GM18873 (cell line): Measurements from ENCODE around the gene CADPS.

Source experiments
- ATAC-seq: cut with Tn5 transposase; IDR thresholded peaks from one replicate; pipeline ENCODE4 v1.9.1; 2021; ENCODE audit warnings: mild to moderate bottlenecking, moderate library complexity, moderate number of reproducible peaks; ENCODE audit not compliant: unreplicated experiment, low FRiP score

Gene CADPS

DNA sequence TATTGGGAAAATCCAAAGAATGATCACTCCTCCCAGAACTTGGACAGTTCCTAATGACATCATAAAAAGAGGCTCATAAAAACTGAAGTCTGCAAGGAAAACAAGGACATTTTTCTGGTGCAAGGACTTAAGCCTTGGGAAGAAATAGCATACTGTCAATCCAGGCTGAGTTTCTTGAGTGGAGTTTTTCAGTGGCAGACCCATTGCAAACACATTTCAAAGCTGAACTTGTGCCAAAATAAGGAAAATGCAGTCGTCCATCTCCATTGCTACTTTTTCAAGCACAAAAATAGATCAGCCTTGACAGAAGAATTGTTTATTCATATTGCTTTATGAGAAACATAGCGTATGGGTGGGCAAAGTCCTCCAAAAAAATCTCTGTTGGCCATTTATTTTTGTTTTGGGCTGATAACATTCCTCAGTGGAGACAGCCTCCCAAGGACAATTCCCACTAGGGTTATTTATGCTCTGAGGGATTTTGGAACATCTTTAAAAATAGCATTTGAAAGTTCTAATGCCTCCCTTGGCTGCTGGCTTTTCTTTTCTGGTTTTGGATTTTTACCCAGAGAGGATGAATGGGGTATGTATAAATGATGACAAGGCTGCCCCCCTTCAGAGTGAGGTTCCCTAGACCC, 220.0 kb downstream of the CADPS start:
- no peak for ATAC-seq

DNA sequence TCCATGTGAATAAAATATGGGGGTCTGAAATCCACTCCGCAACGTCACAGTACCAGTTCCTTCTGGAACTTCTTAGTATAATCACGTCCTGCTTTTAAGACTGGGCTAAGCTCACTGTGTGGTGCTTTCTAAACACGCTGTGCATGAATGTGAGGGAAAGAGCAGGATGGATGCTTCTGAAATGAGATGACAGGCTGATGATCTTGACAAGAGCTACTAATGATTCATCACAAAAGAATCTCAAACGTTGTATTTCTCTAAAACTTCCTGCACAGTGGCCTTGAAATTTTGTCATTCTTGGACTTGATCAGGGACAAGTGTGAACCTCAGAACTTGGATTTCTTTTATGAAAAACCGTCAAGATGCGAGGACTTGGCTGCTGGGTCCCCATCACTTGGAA, 221.4 kb downstream of the CADPS start:
- no peak for ATAC-seq

GRCh38 chr3:62647711-62648110, 227.5 kb downstream of the CADPS start:
- no peak for ATAC-seq

DNA sequence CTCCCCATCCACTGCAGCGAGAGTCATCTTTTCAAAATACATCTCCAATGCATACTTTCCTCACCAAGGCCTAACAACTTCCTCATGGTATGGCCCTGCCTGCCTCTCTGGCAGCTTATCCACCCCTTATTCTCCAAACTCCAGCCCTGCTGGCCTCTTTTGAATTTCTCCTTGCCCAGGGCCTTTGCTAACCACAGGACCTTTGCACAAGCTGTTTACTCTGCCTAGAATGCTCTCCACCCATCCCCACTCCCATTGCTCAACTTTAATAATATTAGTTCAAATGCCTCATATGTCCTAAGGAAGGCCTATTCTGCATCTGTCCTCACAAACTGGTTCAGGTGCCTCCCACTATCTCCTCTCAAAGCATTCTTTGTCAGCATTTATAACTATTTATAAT, 230.7 kb downstream of the CADPS start:
- no peak for ATAC-seq

- ATAC-seq = no peak
Observed at GRCh38 chr3:62638316-62638715, 236.9 kb downstream of the CADPS start.

DNA sequence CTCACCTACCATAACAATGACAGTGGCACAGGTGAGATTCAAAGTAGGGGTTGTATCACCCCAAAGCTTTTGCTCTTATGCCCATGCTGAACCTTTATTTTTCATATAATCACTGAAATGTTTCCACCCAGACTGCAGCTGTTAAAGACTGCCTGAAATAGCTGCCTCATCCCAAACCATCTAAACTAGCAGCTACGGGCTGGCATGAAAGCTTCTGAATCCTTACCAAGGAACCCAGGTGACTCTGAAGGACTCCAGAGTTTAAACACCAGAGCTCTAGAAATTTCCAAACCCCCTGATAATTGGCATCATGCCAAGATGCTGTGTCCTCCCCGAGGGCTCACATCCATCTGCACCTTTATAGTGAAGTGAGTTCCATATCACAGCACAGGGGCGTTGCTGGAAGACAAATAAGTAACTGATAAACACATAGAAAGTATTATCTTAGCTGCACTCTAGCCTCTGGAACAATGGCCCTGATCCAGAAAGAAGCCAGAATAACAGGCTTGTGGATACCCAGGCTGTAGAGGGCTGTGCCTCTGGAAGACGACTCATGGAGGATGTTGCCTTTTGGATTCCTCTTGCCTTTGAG, 238.9 kb downstream of the CADPS start:
- ATAC-seq = no peak

DNA sequence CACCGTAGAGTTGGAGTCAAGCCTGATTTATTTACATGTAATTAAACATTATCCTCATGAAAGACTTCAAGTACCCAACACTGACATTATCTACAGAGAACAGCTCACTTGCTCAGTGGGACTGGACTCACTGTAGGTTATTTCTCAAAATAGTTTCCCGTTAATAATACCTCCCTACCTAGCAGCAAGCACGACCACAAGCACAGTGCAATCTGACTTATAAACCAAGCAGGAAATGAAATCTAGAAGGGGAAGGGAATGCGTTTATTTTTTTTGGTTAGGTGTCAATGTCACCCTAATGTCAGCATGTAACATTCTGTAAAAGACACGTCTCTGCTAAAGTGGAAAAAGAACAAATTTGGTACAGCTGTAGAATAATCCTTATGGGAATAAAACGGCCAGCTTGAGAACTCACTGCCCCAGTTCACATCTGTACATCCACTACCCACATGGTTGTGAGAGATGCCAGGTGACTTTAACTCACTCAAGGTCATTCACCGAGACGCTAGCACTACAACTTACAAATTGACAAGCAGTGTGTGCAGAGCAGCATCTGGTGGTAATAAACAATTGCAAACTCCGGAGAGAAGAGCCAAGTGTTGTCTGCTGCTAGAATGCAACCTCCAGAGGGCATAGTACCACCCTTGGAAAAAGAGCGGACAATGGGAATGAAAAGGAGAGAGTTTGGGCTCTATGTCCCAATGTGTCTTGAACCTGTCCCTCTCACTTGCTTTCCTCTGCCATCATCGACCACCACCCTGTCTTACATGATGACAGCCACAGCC, 242.5 kb downstream of the CADPS start:
- no peak for ATAC-seq

DNA sequence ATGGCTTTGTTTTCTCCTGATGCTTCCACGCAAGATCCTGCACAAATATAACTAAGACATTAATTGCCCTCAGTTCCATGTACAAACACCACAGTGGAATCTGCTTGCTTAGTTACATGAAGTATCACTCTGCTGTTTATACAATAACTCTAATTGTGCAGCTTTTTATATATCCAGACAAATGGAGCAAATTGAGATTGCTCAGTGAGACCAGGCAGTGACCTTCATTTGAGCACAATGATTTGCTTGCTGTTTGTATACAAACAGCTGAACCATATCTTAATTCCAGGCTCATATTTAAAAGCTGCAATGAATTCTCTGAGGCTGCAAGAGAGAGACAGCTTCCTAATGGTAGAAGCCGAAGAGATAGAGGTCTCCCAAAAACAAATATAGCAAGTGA, 243.7 kb downstream of the CADPS start:
- no peak for ATAC-seq

GRCh38 chr3:62630664-62631063, 244.6 kb downstream of the CADPS start:
- ATAC-seq = no peak

DNA sequence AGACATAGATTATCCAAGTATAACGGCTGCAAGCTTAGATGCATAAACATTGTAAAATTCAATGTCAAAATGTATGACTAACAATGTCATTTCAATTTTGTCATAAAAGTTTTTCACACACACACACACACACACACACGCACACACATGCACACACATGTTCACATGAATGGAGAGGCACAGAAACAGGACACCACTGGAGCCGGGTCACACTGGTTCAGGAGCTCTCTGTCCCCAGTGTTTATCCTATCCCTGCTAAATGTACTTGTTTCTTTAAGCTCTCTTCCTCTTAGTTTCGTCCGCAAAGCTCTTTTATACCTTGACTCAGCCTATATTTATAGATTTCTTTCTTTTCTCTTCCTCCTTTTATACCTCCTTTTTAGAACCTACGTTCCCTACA, 249.9 kb downstream of the CADPS start:
- no peak for ATAC-seq

GRCh38 chr3:62624185-62624584, 251.0 kb downstream of the CADPS start:
- ATAC-seq = no peak

DNA sequence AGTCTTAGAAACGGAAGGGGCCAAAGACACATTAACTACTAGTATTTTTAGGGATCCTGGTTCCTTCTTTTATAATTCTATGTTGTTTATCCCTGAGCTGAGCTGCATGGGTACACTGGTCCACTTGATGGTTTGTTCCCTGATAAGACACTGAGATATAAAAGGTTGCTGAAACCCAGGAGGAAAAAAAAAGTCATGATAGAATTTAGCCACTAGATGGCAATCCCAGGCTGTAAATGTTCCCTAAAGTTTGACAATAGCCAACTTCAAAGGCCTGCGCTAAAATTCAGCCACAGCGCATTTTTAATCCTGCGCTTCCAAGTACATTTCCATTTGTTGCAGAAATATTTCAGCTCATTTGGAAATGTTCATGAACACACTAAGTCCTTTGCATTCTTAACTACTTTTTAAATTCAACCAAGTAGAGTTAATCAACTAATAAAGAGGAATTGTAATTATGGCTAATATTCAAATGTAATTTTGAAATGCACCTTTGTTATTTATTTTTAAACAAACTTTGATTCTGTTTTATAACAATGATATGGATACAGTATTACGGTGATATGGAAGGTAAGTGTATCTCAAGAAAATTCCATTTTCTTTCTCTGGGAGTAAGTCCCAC, 252.6 kb downstream of the CADPS start:
- no peak for ATAC-seq

DNA sequence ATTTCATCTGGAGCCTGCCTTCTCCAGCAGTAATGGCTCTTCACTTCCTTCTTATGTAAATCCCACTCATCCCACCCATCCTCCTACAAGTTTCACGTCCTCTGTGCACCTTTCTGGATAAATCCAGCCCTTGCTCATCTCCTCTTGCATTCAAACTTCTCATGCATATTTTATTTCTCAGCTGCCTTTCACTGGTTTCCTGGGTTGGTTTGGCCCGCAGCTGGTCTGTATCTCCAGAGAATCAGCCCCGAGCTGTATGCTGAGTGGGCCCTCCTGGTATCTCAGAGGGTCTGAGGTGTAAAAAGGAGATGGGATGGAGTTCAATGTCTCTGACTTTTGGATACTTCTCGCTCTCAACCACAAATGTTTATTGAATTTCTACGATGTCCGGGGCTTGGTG, 253.3 kb downstream of the CADPS start:
- no peak for ATAC-seq

DNA sequence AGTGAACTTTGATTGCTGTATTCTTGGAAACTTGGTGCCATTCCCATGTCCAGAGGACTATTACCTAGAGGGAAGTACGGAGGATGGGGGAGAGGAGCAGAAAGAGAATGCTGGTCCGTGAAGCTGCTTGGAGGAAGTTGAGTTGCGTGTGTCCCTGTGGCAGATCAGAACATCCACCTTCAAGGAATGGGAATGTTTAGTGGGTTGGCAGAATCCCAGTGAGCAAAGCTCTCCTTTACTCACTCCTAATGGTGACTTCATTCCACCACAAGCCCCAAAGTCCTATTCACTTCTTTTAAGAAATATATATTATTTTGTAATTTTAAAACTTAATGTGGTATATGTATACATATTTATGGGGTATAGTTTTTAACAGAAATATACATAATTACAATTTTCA, 254.0 kb downstream of the CADPS start:
- no peak for ATAC-seq

DNA sequence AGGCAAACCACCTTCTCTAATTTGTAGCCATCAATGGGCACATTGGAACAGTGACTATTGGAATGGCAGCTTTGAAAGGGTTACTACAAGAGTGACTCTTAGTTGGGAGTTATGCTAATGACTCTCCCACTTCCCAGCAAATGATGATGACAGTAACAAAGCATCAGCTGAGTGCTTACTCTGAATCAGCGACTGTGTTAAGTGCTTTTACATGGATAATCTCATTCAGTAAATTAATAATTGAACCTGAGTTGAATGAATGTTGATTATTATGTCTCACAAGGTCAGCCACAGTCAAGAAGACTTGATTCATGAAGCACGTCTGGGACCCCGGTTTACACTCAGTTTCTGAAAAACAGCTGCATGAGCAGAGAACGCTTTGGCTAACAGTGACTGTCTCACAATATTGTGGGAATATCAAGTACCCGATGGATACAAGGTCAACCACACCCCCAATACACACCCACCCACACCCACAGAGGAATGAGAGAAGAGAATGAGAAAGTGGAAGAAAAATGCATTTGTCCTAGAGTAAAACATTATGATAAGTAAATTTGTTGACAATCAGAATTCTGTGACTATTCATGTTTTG, 259.9 kb downstream of the CADPS start:
- no peak for ATAC-seq

DNA sequence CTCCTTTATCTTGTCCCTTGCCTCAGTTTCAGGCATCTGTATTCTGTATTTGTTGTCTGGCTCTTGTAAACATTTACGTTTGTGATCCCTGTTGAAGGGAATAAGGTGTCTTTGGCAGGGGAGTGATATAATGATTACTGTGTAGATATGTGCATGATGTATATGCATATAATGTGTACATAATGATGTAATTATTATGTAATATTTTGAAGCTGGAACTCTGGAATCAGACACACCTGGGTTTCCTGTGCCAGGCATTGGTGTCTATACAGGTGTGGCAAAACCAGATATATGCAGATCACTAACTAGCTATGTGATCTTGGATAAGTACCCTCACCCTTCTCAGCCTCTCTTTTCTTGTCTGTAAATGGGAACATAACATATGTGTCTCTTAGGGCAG, 260.7 kb downstream of the CADPS start:
- no peak for ATAC-seq

DNA sequence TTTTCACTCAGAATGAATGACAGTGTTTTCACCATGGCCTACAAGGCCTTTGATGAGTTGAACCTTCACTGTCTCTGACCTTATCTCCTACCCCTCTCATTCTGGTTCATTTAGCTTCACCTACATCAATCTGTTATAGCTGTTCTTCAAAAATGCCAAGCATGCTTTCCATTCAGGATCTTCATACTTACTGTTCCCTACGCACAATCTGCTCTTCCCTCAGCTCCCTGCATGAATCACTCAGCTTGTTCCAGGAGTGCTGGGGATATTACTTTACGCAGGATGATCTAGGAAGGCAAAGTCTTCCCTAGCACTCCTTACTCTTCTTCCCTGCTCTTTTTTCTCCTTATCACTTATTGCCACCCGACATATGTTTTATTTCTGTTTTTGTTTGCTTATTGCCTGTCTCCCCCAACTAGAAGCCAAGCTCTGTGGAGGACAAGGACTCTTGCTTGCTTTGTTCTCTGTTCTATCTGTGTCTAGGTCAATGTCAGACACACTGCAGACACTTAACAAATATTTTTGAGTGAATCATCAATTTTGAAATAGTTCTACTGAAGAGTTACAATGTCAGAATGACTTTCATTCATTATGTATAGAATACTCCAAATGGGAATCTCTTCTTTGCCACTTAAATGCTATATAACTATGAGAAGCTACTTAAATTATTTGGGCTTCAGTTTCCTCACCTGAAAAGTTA, 263.5 kb downstream of the CADPS start:
- ATAC-seq = no peak

GRCh38 chr3:62607287-62608029, 267.8 kb downstream of the CADPS start:
- no peak for ATAC-seq

DNA sequence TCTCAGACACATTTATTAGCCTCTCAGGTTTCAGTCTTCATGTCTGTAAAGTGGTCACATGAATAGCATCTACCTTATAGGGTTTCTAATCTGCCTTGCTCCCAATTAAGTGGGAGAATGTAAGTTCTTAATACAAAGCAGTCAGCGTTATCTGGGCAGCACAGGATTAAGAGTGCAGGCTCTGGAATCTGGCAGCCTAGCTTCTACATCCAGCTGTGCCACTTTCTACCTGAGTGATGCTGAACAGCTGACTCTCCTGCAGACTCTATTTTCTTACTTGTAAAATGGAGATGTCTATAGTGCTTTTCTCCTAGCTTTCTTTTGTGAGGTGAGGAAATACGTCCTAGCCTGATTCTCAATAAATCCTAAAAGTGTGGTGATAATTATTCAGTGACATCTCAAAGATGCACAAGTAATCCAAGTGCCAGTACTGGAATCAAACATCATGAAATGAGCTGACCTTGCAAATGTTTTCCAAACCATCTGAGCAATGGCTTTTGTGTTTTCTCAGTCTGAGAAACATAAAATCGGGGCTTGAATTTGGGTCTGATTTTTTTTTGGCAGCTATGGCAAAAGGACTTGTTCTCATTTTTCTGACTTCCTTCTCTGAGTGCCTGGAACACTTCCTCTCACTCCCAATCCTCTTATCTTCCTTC, 269.7 kb downstream of the CADPS start:
- ATAC-seq = no peak
